AG04449 (cell line): ENCODE measurements around the gene MESP2.
A peak's percentile ranks its signal among the peaks of the same experiment; 100 is the strongest.

Source experiments
- CTCF ChIA-PET: fragments of 350-600 bp; formaldehyde crosslinking; extraction: SDS; loops from one replicate; lab custom pipeline; 2021; ENCODE audit warnings: antibody characterized with exemption; lab: Yijun Ruan, JAX
- POLR2A ChIA-PET: fragments of 400-600, 350-600 bp; formaldehyde crosslinking; extraction: SDS; loops from one replicate; lab custom pipeline; 2020; ENCODE audit warnings: antibody characterized with exemption, inconsistent platforms; lab: Yijun Ruan, JAX
- DNase-seq: peaks from one replicate; pipeline ENCODE4 v3.0.0-alpha.2; 2010; ENCODE audit warnings: low read depth, low spot score
- H3K4me3 ChIP-seq: 2 replicates; pipeline ENCODE4 v1.5.1; 2011; ENCODE audit warnings: low read depth, mild to moderate bottlenecking, control low read depth, low read length
- CTCF ChIP-seq: IDR thresholded peaks from one replicate; pipeline ENCODE4 v1.5.1; 2011; ENCODE audit warnings: mild to moderate bottlenecking, moderate library complexity, low read length, control low read depth, inconsistent platforms; ENCODE audit not compliant: insufficient read depth; ENCODE audit errors: missing control alignments

MESP2 gene

GRCh38 chr15:89740137-89740536 is 36.0 kb upstream of the MESP2 start:
- peak; percentile 76 for TF ChIP-seq CTCF
- ChIA-PET CTCF (interaction anchor here (0.6 to 30.0 kb wide), 37 partner anchors 8 to 493 kb away, joined by 3 to 842 read pairs (median 6); partner anchors contain the start of genes ANPEP, AP3S2, ARPIN and MESP1), POLR2A (interaction anchor here (1.1 kb wide), 1 partner anchor 154 kb away, joined by 3 read pairs; no protein-coding TSS in a partner anchor)
- H3K4me3 ChIP-seq = no peak overlapping the region
- no peak for DNase-seq

GRCh38 chr15:89743011-89743410 is 33.1 kb upstream of the MESP2 start:
- no peak overlapping the region for H3K4me3 ChIP-seq
- POLR2A ChIA-PET = no interaction called here
- no peak for DNase-seq
- CTCF ChIA-PET = interaction anchor here (1.0 to 30.0 kb wide), 7 partner anchors 11 to 145 kb away, joined by 3 to 842 read pairs (median 4); no protein-coding TSS in a partner anchor
- TF ChIP-seq CTCF = no peak

GRCh38 chr15:89743594-89743993 is 32.5 kb upstream of the MESP2 start:
- no peak for DNase-seq
- TF ChIP-seq CTCF = no peak
- ChIA-PET CTCF (interaction anchor here (1.0 to 30.0 kb wide), 6 partner anchors 11 to 144 kb away, joined by 3 to 842 read pairs (median 4); no protein-coding TSS in a partner anchor), POLR2A (no interaction called here)
- H3K4me3 ChIP-seq = no peak overlapping the region

- POLR2A ChIA-PET = no interaction called here
- CTCF ChIA-PET = interaction anchor here (1.1 to 30.0 kb wide), 4 partner anchors 10 to 143 kb away, joined by 3 to 842 read pairs (median 94); no protein-coding TSS in a partner anchor
- TF ChIP-seq CTCF = no peak
- DNase-seq = no peak
- no peak overlapping the region for H3K4me3 ChIP-seq
Measured at GRCh38 chr15:89745131-89745530, 31.0 kb upstream of the MESP2 start.

- no peak overlapping the region for H3K4me3 ChIP-seq
- DNase-seq = no peak
- ChIA-PET POLR2A (no interaction called here), CTCF (interaction anchor here (6.1 to 30.0 kb wide), 2 partner anchors 130 to 142 kb away, joined by 180 to 842 read pairs; no protein-coding TSS in a partner anchor)
- no peak for TF ChIP-seq CTCF
Measured at GRCh38 chr15:89745768-89746167, 30.4 kb upstream of the MESP2 start.

- H3K4me3 ChIP-seq = no peak overlapping the region
- no peak for DNase-seq
- TF ChIP-seq CTCF = no peak
- CTCF ChIA-PET = interaction anchor here (30.0 kb wide), 1 partner anchor 129 kb away, joined by 842 read pairs; no protein-coding TSS in a partner anchor
- POLR2A ChIA-PET = no interaction called here
Measured at GRCh38 chr15:89746386-89746780, 29.7 kb upstream of the MESP2 start.
